GM18873 (cell line): ENCODE measurements around the gene COL15A1.
"Not testable (repeated sequence)": the region's sequence is repeated elsewhere in the genome, so short reads cannot be mapped to it uniquely, and the experiment has no call there.

Experiments
- ATAC-seq: cut with Tn5 transposase; IDR thresholded peaks from one replicate; pipeline ENCODE4 v1.9.1; 2021; ENCODE audit warnings: mild to moderate bottlenecking, moderate library complexity, moderate number of reproducible peaks; ENCODE audit not compliant: unreplicated experiment, low FRiP score

The COL15A1 gene

GRCh38 chr9:99005651-99006050, 61.9 kb downstream of the COL15A1 start:
- ATAC-seq: no peak

DNA sequence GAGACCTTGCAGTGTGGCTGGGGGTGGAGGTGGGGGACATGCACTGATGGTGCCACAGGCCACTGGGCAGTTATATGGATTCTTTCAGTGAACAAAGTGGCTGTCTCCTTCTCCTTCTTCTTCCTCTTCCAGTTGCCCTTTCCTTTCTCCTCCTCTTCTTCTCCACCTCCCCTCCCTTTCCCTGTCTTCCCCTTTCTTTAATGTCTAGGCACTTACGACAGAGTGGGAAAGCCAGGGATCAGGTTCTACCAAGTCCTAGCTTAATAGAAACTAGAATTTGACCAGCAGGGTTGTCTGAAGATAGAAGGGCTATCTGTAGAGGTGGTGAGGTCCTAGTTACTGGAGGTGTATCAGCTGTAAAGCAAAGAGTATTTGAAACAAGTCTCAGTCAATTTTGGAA, 62.8 kb downstream of the COL15A1 start:
- ATAC-seq: no peak

- ATAC-seq: no peak
Measured at GRCh38 chr9:99006979-99007378, 63.3 kb downstream of the COL15A1 start.

- no peak for ATAC-seq
Measured at GRCh38 chr9:99008203-99008602, 64.5 kb downstream of the COL15A1 start.

- ATAC-seq: not testable (repeated sequence)
Measured at GRCh38 chr9:99010393-99010792, 66.7 kb downstream of the COL15A1 start.

DNA sequence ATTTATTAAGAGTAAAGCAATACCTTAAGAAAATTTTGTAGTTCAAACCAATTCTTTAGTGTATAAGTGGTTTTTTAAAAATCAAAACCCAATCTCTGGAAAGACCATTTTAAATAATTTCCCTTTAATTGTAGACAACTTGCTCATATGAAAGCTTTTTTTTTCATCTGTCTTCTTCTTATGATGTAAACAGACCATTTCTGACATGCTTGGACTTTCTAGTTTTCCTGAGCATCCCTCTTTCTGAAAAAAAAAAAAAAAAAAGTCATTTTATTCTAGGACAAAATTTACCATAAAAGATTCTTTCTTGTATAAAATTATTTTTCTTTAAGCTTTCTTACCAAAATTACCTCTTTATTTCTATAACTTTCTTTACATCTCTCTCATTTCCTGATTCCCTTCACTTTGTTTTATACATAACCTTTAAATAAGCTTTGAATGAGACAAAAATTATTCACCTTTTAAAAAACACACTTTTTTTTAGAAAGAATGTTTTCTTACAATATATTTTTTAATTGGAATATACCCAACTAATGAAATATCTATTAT, 67.5 kb downstream of the COL15A1 start:
- no peak for ATAC-seq

- ATAC-seq: no peak
Measured at GRCh38 chr9:99012957-99013512, 69.3 kb downstream of the COL15A1 start.

GRCh38 chr9:99013550-99013949, 69.8 kb downstream of the COL15A1 start:
- ATAC-seq: no peak

- no peak for ATAC-seq
Measured at GRCh38 chr9:99015448-99015847, 71.7 kb downstream of the COL15A1 start.

GRCh38 chr9:99015890-99016289, 72.2 kb downstream of the COL15A1 start:
- no peak for ATAC-seq

GRCh38 chr9:99016681-99017387, 73.1 kb downstream of the COL15A1 start:
- no peak for ATAC-seq

GRCh38 chr9:99018653-99019052, 74.9 kb downstream of the COL15A1 start:
- ATAC-seq: no peak

- no peak for ATAC-seq
Measured at GRCh38 chr9:99019510-99020331, 76.0 kb downstream of the COL15A1 start.

GRCh38 chr9:99020786-99021436, 77.2 kb downstream of the COL15A1 start:
- no peak for ATAC-seq

- ATAC-seq: no peak
Measured at GRCh38 chr9:99021512-99021911, 77.8 kb downstream of the COL15A1 start.

DNA sequence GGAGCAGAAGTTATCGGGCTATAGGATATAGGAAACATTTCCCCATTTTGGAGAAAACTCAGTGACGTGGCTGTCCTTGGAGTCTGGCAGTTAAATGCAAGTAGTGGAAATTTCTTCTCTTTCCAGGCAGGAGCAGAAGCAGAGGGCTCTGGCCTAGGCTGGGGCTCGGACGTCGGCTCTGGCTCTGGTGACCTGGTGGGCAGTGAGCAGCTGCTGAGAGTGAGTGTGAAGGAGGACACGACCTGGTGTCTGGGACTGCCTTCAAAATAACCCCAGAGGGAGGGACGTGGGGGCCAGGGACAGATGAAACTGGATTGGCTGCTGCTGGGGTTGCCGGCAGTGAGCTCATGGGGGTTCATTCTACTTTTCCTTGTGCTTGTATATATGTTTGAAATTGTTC, 79.5 kb downstream of the COL15A1 start:
- ATAC-seq: no peak

- no peak for ATAC-seq
Measured at GRCh38 chr9:99023831-99024230, 80.1 kb downstream of the COL15A1 start.

GRCh38 chr9:99024959-99025358, 81.3 kb downstream of the COL15A1 start:
- ATAC-seq: no peak

DNA sequence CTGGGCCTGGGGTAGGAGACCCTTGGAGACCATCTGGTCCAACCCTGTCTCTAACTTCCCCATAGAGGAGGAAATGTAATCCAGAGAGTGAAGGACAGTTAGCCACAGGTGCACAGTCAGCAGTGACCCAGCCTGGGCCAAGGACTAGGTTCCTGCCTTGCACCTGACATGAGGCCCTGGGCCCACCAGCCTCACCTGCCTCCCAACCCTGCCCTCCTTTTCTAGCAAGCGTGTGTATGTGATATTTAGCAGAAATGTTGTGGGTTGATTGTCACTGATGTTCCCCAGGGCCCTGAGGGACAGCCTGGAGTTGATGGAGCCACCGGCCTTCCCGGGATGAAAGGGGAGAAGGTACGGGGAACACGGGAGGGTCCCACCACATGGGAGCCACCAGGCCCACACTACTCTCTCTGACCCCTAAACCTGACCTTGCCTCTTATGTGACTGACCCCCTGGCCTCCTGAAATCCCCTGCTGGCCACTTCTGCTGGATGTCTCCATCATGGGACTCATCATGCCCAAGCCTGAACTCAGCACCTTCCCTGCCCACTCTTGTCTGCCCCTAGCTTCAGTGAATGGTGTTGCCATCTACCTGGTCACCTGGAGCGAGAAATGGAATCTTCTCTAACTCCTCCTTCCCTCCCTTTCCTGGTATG, 82.0 kb downstream of the COL15A1 start:
- no peak for ATAC-seq

DNA sequence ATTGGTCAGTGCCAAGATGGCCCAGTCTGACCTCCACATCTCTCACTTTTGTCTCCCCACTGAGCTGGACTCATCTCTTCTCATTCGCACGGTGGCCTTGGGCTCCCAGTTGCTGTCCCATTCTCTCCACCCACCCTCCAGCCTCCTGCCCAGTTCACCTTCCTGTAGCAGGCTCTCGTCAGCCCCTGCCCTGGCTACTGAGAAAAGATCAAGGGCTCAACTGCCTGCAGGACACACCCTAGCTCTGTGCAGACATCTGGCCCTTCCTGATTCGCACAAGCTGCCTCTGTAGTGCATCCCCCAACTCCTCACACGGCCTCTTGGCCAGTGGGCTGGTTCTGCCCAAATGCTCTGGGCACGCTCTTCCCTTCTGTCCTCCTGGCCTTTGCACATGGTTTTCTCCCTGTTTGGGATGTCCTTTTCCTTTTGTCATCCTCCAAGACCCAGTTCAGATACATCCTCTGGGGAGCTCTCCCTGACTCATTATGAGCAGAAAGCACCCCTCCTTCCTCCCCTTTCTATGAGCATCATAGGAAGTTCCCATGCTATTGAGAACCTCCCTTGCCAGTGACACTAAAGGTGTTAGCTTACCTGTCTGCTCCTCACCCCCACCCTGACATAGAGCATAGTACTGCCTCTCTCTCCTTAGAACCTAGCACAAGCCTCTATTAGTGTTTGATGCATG, 82.7 kb downstream of the COL15A1 start:
- no peak for ATAC-seq
